Panc1 (cell line): Measurements from ENCODE around the gene AGBL1. TPM values are rescaled to one million over a fixed set of nuclear protein-coding genes. Genes with fewer than 3 reads are reported as not detected.

Source experiments
- ATAC-seq: fragments of 200-7000 bp; cut with Tn5 transposase; 2 replicates; pipeline ENCODE4 v1.9.1; 2020; ENCODE audit warnings: mild to moderate bottlenecking, moderate library complexity
- BruUV-seq: library from RNA; stranded (reverse); fragments of 400-500 nt; replicated peaks from 2 replicates; lab custom pipeline; 2021; lab: Mats Ljungman, UMichigan
- CTCF ChIA-PET: fragments of 300-600 bp; sonication (Branson Sonifier 250); formaldehyde crosslinking; loops from one replicate; lab custom pipeline; 2022; ENCODE audit warnings: antibody characterized with exemption; lab: Charles Lee
- POLR2A ChIA-PET: fragments of 300-600 bp; sonication (Branson Sonifier 250); formaldehyde crosslinking; loops from one replicate; lab custom pipeline; 2022; ENCODE audit warnings: antibody characterized with exemption; lab: Charles Lee
- DNase-seq: peaks from one replicate; pipeline ENCODE4 v3.0.0-alpha.2; 2010; ENCODE audit warnings: low read depth, low spot score
- H3K27ac ChIP-seq: 2 replicates; pipeline ENCODE4 v1.5.1; 2011; ENCODE audit warnings: mild to moderate bottlenecking, low read length, inconsistent platforms
- H3K27me3 ChIP-seq: fragments of 200-500 bp; sonication (Bioruptor generic); 2 replicates; pipeline ENCODE4 v1.6.0; 2014; ENCODE audit warnings: low read length, inconsistent platforms; ENCODE audit not compliant: control insufficient read depth, insufficient read depth
- H3K36me3 ChIP-seq: fragments of 200-500 bp; sonication (Bioruptor generic); 2 replicates; pipeline ENCODE4 v1.5.1; 2014; ENCODE audit warnings: inconsistent platforms, mild to moderate bottlenecking, low read length, moderate library complexity; ENCODE audit not compliant: control insufficient read depth, insufficient read depth
- H3K4me1 ChIP-seq: 2 replicates; pipeline ENCODE4 v1.5.1; 2011; ENCODE audit warnings: inconsistent platforms, mild to moderate bottlenecking, low read length, moderate library complexity; ENCODE audit not compliant: control insufficient read depth, insufficient read depth
- H3K4me3 ChIP-seq, 2 experiments: 2 replicates each; pipeline ENCODE4 v1.5.1; 2011 to 2012; ENCODE audit warnings: low read depth in 2 of 2, low read length in 2 of 2, mild to moderate bottlenecking in 2 of 2, inconsistent platforms in 1 of 2, moderate library complexity in 1 of 2
- H3K9me3 ChIP-seq: fragments of 200-500 bp; sonication (Bioruptor generic); 2 replicates; pipeline ENCODE4 v1.5.1; 2014; ENCODE audit warnings: low read depth, mild to moderate bottlenecking, inconsistent platforms, low read length, moderate library complexity; ENCODE audit not compliant: control insufficient read depth, insufficient read depth
- POLR2AphosphoS5 ChIP-seq: IDR thresholded peaks from 2 replicates; pipeline ENCODE4 v1.6.1; 2012; ENCODE audit warnings: mild to moderate bottlenecking, low read depth, low read length, moderate library complexity
- SIN3A ChIP-seq: IDR thresholded peaks from 2 replicates; pipeline ENCODE4 v1.6.1; 2012; ENCODE audit warnings: low read depth, mild to moderate bottlenecking, low read length, moderate library complexity, borderline replicate concordance; ENCODE audit not compliant: insufficient read depth
- TCF7L2 ChIP-seq: IDR thresholded peaks from 2 replicates; pipeline ENCODE4 v1.6.1; 2011; ENCODE audit warnings: mild to moderate bottlenecking, low read depth, low read length, inconsistent platforms
- in situ Hi-C: cut with HindIII; loops from 2 replicates; pipeline ENCODE4 v1.10.0; 2016; ENCODE audit warnings: low sequenced_read_pairs, low pct_unique_long_range_greater_than_20kb
- intact Hi-C: fragments of 100-400 bp; cut with micrococcal nuclease; formaldehyde crosslinking; loops from one replicate; pipeline ENCODE4 v1.10.0; 2022; ENCODE audit not compliant: unreplicated experiment
- total RNA-seq: library from RNA; stranded (reverse); gene quantifications from one replicate; pipeline ENCODE4 v1.2.1, GENCODE V29; 2021; ENCODE audit not compliant: unreplicated experiment
- TF ChIP-seq, protein P1 (sequence below): fragments of 450-650 bp; IDR thresholded peaks from 2 replicates; pipeline ENCODE4 v1.5.1; 2017; ENCODE audit warnings: mild to moderate bottlenecking
- TF ChIP-seq, protein P2 (sequence below), 2 experiments: IDR thresholded peaks; 2 replicates each; pipeline ENCODE4 v1.6.1; 2011 to 2012; ENCODE audit warnings: low read depth in 2 of 2, control low read depth in 1 of 2, low read length in 1 of 2, mild to moderate bottlenecking in 1 of 2, moderate library complexity in 1 of 2; ENCODE audit not compliant: insufficient read depth in 1 of 2

The AGBL1 gene
- total RNA-seq, 1 experiment from 2014 or later = not detected

DNA sequence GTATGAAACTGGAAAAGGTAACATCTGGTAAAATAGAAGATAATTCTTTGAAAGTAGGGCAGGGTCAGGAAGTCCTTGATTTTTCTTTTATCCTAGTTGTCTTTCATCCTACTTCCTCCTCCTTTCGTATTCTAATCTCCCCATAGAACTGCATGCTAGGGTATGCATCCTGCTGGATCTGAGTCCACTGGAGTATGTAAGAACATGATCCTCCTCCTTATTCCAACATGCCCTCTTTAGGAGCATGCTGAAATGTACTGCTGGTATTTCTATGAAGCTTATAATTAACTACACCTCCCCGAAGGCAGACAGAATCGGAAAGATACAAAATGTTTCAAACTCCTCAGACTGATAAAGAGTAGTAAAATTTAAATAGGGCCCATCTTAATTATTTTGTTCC, 493.8 kb downstream of the AGBL1 start:
- H3K36me3 ChIP-seq = no peaks in the 10 kb centered on the region
- no TSS peak for BruUV-seq
- H3K27me3 ChIP-seq = no peaks in the 10 kb centered on the region
- no peak for DNase-seq
- intact Hi-C loops (no loop called here), in situ Hi-C loops (no loop called here)
- POLR2A ChIA-PET = no interaction called here
- no peaks in the 10 kb centered on the region for H3K9me3 ChIP-seq
- no peak overlapping the region for H3K27ac ChIP-seq
- ATAC-seq = no peak
- no peaks in the 10 kb centered on the region for H3K4me1 ChIP-seq
- TF ChIP-seq TCF7L2 = no peak
- TF ChIP-seq, protein P1, sequence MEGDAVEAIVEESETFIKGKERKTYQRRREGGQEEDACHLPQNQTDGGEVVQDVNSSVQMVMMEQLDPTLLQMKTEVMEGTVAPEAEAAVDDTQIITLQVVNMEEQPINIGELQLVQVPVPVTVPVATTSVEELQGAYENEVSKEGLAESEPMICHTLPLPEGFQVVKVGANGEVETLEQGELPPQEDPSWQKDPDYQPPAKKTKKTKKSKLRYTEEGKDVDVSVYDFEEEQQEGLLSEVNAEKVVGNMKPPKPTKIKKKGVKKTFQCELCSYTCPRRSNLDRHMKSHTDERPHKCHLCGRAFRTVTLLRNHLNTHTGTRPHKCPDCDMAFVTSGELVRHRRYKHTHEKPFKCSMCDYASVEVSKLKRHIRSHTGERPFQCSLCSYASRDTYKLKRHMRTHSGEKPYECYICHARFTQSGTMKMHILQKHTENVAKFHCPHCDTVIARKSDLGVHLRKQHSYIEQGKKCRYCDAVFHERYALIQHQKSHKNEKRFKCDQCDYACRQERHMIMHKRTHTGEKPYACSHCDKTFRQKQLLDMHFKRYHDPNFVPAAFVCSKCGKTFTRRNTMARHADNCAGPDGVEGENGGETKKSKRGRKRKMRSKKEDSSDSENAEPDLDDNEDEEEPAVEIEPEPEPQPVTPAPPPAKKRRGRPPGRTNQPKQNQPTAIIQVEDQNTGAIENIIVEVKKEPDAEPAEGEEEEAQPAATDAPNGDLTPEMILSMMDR = no peak
- TF ChIP-seq, protein P2, sequence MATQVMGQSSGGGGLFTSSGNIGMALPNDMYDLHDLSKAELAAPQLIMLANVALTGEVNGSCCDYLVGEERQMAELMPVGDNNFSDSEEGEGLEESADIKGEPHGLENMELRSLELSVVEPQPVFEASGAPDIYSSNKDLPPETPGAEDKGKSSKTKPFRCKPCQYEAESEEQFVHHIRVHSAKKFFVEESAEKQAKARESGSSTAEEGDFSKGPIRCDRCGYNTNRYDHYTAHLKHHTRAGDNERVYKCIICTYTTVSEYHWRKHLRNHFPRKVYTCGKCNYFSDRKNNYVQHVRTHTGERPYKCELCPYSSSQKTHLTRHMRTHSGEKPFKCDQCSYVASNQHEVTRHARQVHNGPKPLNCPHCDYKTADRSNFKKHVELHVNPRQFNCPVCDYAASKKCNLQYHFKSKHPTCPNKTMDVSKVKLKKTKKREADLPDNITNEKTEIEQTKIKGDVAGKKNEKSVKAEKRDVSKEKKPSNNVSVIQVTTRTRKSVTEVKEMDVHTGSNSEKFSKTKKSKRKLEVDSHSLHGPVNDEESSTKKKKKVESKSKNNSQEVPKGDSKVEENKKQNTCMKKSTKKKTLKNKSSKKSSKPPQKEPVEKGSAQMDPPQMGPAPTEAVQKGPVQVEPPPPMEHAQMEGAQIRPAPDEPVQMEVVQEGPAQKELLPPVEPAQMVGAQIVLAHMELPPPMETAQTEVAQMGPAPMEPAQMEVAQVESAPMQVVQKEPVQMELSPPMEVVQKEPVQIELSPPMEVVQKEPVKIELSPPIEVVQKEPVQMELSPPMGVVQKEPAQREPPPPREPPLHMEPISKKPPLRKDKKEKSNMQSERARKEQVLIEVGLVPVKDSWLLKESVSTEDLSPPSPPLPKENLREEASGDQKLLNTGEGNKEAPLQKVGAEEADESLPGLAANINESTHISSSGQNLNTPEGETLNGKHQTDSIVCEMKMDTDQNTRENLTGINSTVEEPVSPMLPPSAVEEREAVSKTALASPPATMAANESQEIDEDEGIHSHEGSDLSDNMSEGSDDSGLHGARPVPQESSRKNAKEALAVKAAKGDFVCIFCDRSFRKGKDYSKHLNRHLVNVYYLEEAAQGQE (IDR thresholded peaks at IDR 0.05; ENCODE audit: insufficient read depth in 1 of 2, low read depth in 2 of 2, low read length in 1 of 2) = no peak
- TF ChIP-seq SIN3A = no peak
- no peak for TF ChIP-seq POLR2AphosphoS5
- CTCF ChIA-PET = no interaction called here
- H3K4me3 ChIP-seq = no peak overlapping the region

DNA sequence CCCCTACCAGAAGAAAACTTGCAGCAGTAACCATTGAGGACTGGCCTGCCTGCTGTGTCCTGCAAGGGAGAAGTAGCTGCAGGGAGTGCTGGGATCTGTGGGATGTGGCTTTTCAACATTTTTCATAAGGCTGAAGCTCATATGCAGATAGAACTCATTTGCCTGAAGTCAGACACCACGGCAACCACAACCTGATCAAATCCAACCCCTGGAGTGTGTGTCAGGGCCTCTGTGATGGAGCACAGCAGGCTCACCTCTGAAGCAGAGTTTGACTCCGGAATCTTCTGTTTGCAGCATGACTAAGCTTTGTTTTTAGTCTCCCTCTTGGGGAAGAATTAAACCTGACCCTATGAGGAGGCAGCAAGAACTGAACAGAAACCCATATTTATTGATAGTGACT, 508.7 kb downstream of the AGBL1 start:
- H3K4me1 ChIP-seq = no peaks in the 10 kb centered on the region
- no peaks in the 10 kb centered on the region for H3K36me3 ChIP-seq
- intact Hi-C loops (no loop called here), in situ Hi-C loops (no loop called here)
- CTCF ChIA-PET = no interaction called here
- ATAC-seq (no peak), DNase-seq (no peak)
- H3K27ac ChIP-seq = no peak overlapping the region
- TF ChIP-seq, protein P1 = no peak
- TF ChIP-seq TCF7L2 = no peak
- TF ChIP-seq, protein P2 (IDR thresholded peaks at IDR 0.05; ENCODE audit: insufficient read depth in 1 of 2, low read depth in 2 of 2, low read length in 1 of 2) = no peak
- no peak for TF ChIP-seq POLR2AphosphoS5
- TF ChIP-seq SIN3A = no peak
- H3K9me3 ChIP-seq = 0 out of 2 replicates have a peak, but pooled peaks cover 2% of the 10 kb centered on the region
- POLR2A ChIA-PET = no interaction called here
- no peaks in the 10 kb centered on the region for H3K27me3 ChIP-seq
- H3K4me3 ChIP-seq = no peak overlapping the region
- no TSS peak for BruUV-seq
